Loucy (cell line): Measurements from ENCODE around the gene ANKRD45.

Experiments
- CTCF ChIP-seq: fragments of 200-600 bp; sonication (generic); conservative IDR thresholded peaks from 2 replicates; pipeline ENCODE4 v1.5.1; 2014; ENCODE audit warnings: mild to moderate bottlenecking, antibody characterized with exemption, low read length
- EZH2phosphoT487 ChIP-seq: fragments of 200-600 bp; IDR thresholded peaks from 2 replicates; pipeline ENCODE4 v1.6.1; 2018; ENCODE audit warnings: antibody characterized with exemption, mild to moderate bottlenecking, moderate library complexity, borderline replicate concordance

DNA sequence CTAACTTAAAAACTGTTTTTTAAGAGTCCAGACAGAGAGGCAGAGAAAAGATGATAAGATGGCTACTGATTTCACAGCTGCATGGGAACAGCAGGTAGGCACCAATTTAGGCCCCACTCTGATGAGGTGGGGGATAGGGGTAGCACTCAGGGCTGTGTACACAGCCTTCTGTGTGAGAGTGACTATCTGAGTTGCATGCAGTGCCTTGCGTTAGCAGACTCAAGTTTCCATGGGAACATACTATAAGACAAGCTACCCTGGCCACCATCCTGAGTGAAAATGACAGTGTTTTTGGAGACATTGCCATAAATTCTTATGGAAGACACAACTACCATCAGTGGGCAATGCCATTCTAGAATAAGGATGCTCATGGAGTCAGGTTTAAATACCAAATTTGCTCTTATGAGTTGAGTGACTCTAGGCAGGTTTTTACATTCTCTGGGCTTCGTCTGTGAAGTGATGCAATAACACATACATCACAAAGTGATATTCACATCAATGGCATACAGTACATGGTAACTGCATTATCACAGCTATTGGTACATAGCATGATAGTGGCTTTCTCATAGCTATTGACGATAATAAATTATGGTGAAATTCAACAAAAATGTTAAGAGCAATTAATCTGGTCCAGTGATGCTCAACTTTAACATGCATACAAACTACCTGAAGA is 97.3 kb downstream of the ANKRD45 start:
- TF ChIP-seq CTCF: no peak
- TF ChIP-seq EZH2phosphoT487: no peak
